ENCODE data around the gene RLBP1.

GRCh38 chr15:89244574-89244903 is 23.2 kb upstream of the RLBP1 start:
- no peak for TF ChIP-seq YY1 (IDR thresholded peaks at IDR 0.05; ENCODE audit: insufficient read depth, insufficient read length)
- no peak for TF ChIP-seq ZNF274 (IDR thresholded peaks at IDR 0.05; ENCODE audit: low read depth, low read length)
- no peak for TF ChIP-seq SUZ12 (IDR thresholded peaks at IDR 0.05; ENCODE audit: extremely low read depth, insufficient read depth, insufficient read length)

Measured in NT2/D1 (cell line).